Naive thymus-derived CD4-positive, alpha-beta T cell (primary cell): ENCODE measurements around the gene SAFB2. TPM values are rescaled to one million over a fixed set of nuclear protein-coding genes. Genes with fewer than 3 reads are reported as not detected.

Experiments
- ATAC-seq: fragments of 150-1000 bp; cut with Tn5 transposase; 2 replicates; pipeline ENCODE4 v1.10.0; 2021; ENCODE audit warnings: mild to moderate bottlenecking, moderate library complexity
- CTCF ChIA-PET: fragments of 350-600 bp; sonication (Branson Sonifier 250); formaldehyde crosslinking; loops from one replicate; lab custom pipeline; 2021; ENCODE audit warnings: antibody characterized with exemption; lab: Charles Lee
- POLR2A ChIA-PET: fragments of 350-600 bp; sonication (Branson Sonifier 250); formaldehyde crosslinking; loops from one replicate; lab custom pipeline; 2021; ENCODE audit warnings: antibody characterized with exemption, inconsistent platforms; lab: Charles Lee
- DNase-seq, 9 donors: peaks; one replicate each; pipeline versions ENCODE4 v3.0.0 to v3.0.0-alpha.2; 2020 to 2022; ENCODE audit warnings: mixed read lengths in 1 of 9
- H3K27ac ChIP-seq: one replicate; pipeline ENCODE4 v1.7.0; 2013; ENCODE audit warnings: mild to moderate bottlenecking, low read depth, low read length, moderate library complexity
- H3K27me3 ChIP-seq, 2 donors: one replicate each; pipeline ENCODE4 v1.7.0; 2013; ENCODE audit warnings: low read length in 2 of 2, mild to moderate bottlenecking in 2 of 2, moderate library complexity in 2 of 2; ENCODE audit not compliant: control insufficient read depth in 2 of 2, insufficient read depth in 2 of 2
- H3K36me3 ChIP-seq, 3 experiments: 1 replicate in 2 of 3; 2 replicates in 1 of 3; pipeline ENCODE4 v1.7.0; 2013; ENCODE audit warnings: low read length in 3 of 3, mild to moderate bottlenecking in 3 of 3, moderate library complexity in 1 of 3; ENCODE audit not compliant: insufficient read depth in 3 of 3, control insufficient read depth in 2 of 3
- H3K4me1 ChIP-seq, 2 donors: one replicate each; pipeline ENCODE4 v1.7.0; 2013; ENCODE audit warnings: low read length in 2 of 2, mild to moderate bottlenecking in 2 of 2, moderate library complexity in 1 of 2; ENCODE audit not compliant: control insufficient read depth in 2 of 2, insufficient read depth in 2 of 2
- H3K4me3 ChIP-seq: 2 replicates; pipeline ENCODE4 v1.7.0; 2013; ENCODE audit warnings: mild to moderate bottlenecking, low read length
- H3K9me3 ChIP-seq, 3 experiments: 1 replicate in 2 of 3; 2 replicates in 1 of 3; pipeline ENCODE4 v1.7.0; 2013; ENCODE audit warnings: low read length in 3 of 3; ENCODE audit not compliant: control insufficient read depth in 2 of 3
- H3K27ac Mint-ChIP-seq, 9 donors: one replicate each; pipeline ENCODE4 v1.8.0; 2020 to 2022; ENCODE audit warnings: mixed read lengths in 9 of 9, mild to moderate bottlenecking in 8 of 9, moderate library complexity in 5 of 9, inconsistent platforms in 2 of 9
- H3K27me3 Mint-ChIP-seq, 5 donors: one replicate each; pipeline ENCODE4 v1.8.0; 2021 to 2022; ENCODE audit warnings: mixed read lengths in 5 of 5, mild to moderate bottlenecking in 1 of 5
- H3K36me3 Mint-ChIP-seq, 5 donors: one replicate each; pipeline ENCODE4 v1.8.0; 2020 to 2022; ENCODE audit warnings: mixed read lengths in 5 of 5, mild to moderate bottlenecking in 3 of 5, inconsistent platforms in 1 of 5
- H3K4me1 Mint-ChIP-seq, 7 donors: one replicate each; pipeline ENCODE4 v1.8.0; 2020 to 2022; ENCODE audit warnings: mixed read lengths in 7 of 7, mild to moderate bottlenecking in 3 of 7, inconsistent platforms in 1 of 7
- H3K4me3 Mint-ChIP-seq, 10 donors: one replicate each; pipeline ENCODE4 v1.8.0; 2020 to 2022; ENCODE audit warnings: mild to moderate bottlenecking in 10 of 10, mixed read lengths in 10 of 10, moderate library complexity in 6 of 10, inconsistent platforms in 2 of 10
- H3K9me3 Mint-ChIP-seq, 11 donors: one replicate each; pipeline ENCODE4 v1.8.0; 2020 to 2022; ENCODE audit warnings: mixed read lengths in 11 of 11, mild to moderate bottlenecking in 4 of 11, inconsistent platforms in 1 of 11, moderate library complexity in 1 of 11
- intact Hi-C, 2 donors: fragments of 100-400 bp; cut with micrococcal nuclease; formaldehyde crosslinking; loops; one replicate each; pipeline ENCODE4 v1.15.1; 2023
- polyA plus RNA-seq, 2 donors: library from polyadenylated mRNA; unstranded; fragments of 300-500 nt; fragmentation: Illumina TruSeq; gene quantifications; one replicate each; pipeline ENCODE4 v1.2.3, GENCODE V29; 2021
- total RNA-seq, 6 experiments: library from RNA in 5 of 6; stranded (reverse) in 5 of 6; gene quantifications; 1 replicate in 5 of 6; 2 replicates in 1 of 6; pipeline ENCODE4 v1.2.3 and lab custom pipeline; 2021 to 2026

The SAFB2 gene
- 100 to 1,000 TPM; 112 to 250 (median 243) TPM for total RNA-seq
- polyA plus RNA-seq: 10 to 100 TPM; 28.5 to 49.2 TPM
- total RNA-seq (lab: John Stamatoyannopoulos, UW): 269 reads per million, percentile 95 among the genes with 10 or more reads in this experiment

- Histone ChIP-seq H3K4me1 (peaks cover 54 to 66% of the 10 kb centered on the region in 2 donors), H3K27ac (peak within 1 kb of the TSS; percentile 97), H3K9me3 (no peaks in the 10 kb centered on the region), H3K4me3 (peak within 1 kb of the TSS; percentile 91), H3K36me3 (peaks cover 9 to 71% (median 23%) of the 10 kb centered on the region in 3 experiments), H3K27me3 (no peaks in the 10 kb centered on the region)
- Mint-ChIP-seq H3K4me1 (peaks cover 52 to 79% (median 70%) of the 10 kb centered on the region in 7 donors), H3K36me3 (peaks cover 14 to 44% (median 30%) of the 10 kb centered on the region in 5 donors), H3K27me3 (peaks cover 0 to 5% (median 0%) of the 10 kb centered on the region in 5 donors), H3K4me3 (peak within 1 kb of the TSS; percentile 97 to 100 (median 100)), H3K27ac (peak within 1 kb of the TSS; percentile 99 to 100 (median 100)), H3K9me3 (peaks cover 0 to 6% (median 0%) of the 10 kb centered on the region in 11 donors)
- peak; percentile 96 to 100 (median 100) for DNase-seq
- POLR2A ChIA-PET: interaction anchor here (0.7 to 3.0 kb wide), 19 partner anchors 9 to 1935 kb away, joined by 3 to 18 read pairs (median 7); partner anchors contain the start of genes CATSPERD, LONP1, NDUFA11 and RPL36
- CTCF ChIA-PET: interaction anchor here (1.1 to 2.3 kb wide), 3 partner anchors 64 to 181 kb away, joined by 3 to 8 read pairs (median 7); partner anchors contain the start of gene RPL36
- ATAC-seq: peak; percentile 91
- intact Hi-C loops: loop anchor here (1.0 to 5.0 kb wide), 13 partner anchors 58 to 1151 kb away; partner anchors contain the start of genes CATSPERD (in 2 of the 2), DUS3L (in 2 of the 2), LONP1 (in 2 of the 2) and MICOS13 (in 2 of the 2)
Observed at GRCh38 chr19:5622465-5623396, at the start of gene SAFB2, which contains the start of gene SAFB. Gene SAFB2 (minus strand): TSS chr19:5622776. CDS start chr19:5622715, 61 bp downstream. Gene SAFB (plus strand): TSS chr19:5623083. CDS start chr19:5623206, 123 bp downstream.

- Mint-ChIP-seq H3K27ac (peak overlapping the region in 1 of 9 donors; percentile 62), H3K9me3 (peaks cover 0 to 4% (median 0%) of the 10 kb centered on the region in 11 donors), H3K27me3 (no peaks in the 10 kb centered on the region), H3K36me3 (peaks cover 0 to 21% (median 0%) of the 10 kb centered on the region in 5 donors), H3K4me1 (peaks cover 0 to 6% (median 0%) of the 10 kb centered on the region in 7 donors), H3K4me3 (no peak overlapping the region)
- ChIA-PET CTCF (no interaction called here), POLR2A (no interaction called here)
- ATAC-seq (no peak), DNase-seq (no peak)
- Histone ChIP-seq H3K27ac (no peak overlapping the region), H3K9me3 (no peaks in the 10 kb centered on the region), H3K4me1 (no peaks in the 10 kb centered on the region), H3K36me3 (peaks cover 0 to 32% (median 13%) of the 10 kb centered on the region in 3 experiments), H3K4me3 (no peak overlapping the region), H3K27me3 (no peaks in the 10 kb centered on the region)
- intact Hi-C loops: no loop called here
Observed at GRCh38 chr19:5671600-5671999, 49.0 kb upstream of the SAFB2 start.

GRCh38 chr19:5669212-5669611 is 46.6 kb upstream of the SAFB2 start:
- intact Hi-C loops: no loop called here
- H3K27ac ChIP-seq: no peak overlapping the region
- H3K4me3 ChIP-seq: no peak overlapping the region
- H3K27ac Mint-ChIP-seq: no peak overlapping the region
- H3K9me3 Mint-ChIP-seq: peaks cover 0 to 4% (median 0%) of the 10 kb centered on the region in 11 donors
- no peaks in the 10 kb centered on the region for H3K9me3 ChIP-seq
- H3K4me1 ChIP-seq: no peaks in the 10 kb centered on the region
- no peaks in the 10 kb centered on the region for H3K27me3 Mint-ChIP-seq
- H3K4me1 Mint-ChIP-seq: peaks cover 0 to 5% (median 0%) of the 10 kb centered on the region in 7 donors
- H3K36me3 Mint-ChIP-seq: peaks cover 0 to 34% (median 4%) of the 10 kb centered on the region in 5 donors
- ATAC-seq (no peak), DNase-seq (no peak)
- H3K36me3 ChIP-seq: peaks cover 14 to 56% (median 23%) of the 10 kb centered on the region in 3 experiments
- H3K27me3 ChIP-seq: no peaks in the 10 kb centered on the region
- ChIA-PET POLR2A (no interaction called here), CTCF (no interaction called here)
- no peak overlapping the region for H3K4me3 Mint-ChIP-seq

DNA sequence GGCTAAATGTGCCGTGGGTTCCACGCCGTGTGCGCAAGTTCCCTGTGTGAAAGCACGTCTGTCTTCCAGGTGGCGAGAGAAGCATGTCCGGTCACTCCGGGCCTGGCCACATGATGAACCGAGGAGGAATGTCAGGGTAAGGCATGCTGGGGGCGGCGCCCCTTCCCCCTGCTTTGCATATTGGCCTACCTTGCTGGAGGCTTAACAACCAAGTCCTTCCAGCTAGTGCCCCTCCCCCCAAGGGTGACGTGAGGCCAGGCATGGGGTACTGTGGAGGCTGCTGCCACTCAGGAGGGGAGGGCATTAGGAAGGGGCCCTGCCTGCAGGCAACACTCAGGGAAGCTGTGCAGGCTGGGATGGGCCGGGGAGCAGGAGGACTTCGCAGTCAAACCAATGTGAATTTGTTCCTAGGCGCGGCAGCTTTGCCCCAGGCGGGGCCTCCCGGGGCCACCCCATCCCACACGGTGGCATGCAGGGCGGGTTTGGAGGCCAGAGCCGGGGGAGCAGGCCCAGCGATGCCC is 45.2 kb upstream of the SAFB2 start:
- Mint-ChIP-seq H3K9me3 (no peaks in the 10 kb centered on the region), H3K4me1 (peaks cover 0 to 5% (median 0%) of the 10 kb centered on the region in 7 donors), H3K4me3 (no peak overlapping the region), H3K27me3 (no peaks in the 10 kb centered on the region), H3K27ac (peak overlapping the region in 1 of 9 donors; percentile 62), H3K36me3 (peaks cover 0 to 31% (median 4%) of the 10 kb centered on the region in 5 donors)
- ChIA-PET CTCF (no interaction called here), POLR2A (no interaction called here)
- Histone ChIP-seq H3K4me1 (no peaks in the 10 kb centered on the region), H3K27ac (no peak overlapping the region), H3K4me3 (no peak overlapping the region), H3K36me3 (peaks cover 20 to 70% (median 35%) of the 10 kb centered on the region in 3 experiments), H3K27me3 (no peaks in the 10 kb centered on the region), H3K9me3 (no peaks in the 10 kb centered on the region)
- intact Hi-C loops: no loop called here
- ATAC-seq (no peak), DNase-seq (no peak)

GRCh38 chr19:5666921-5667610 is 44.5 kb upstream of the SAFB2 start:
- ATAC-seq: no peak
- no peak overlapping the region for H3K27ac ChIP-seq
- no peak for DNase-seq
- peaks cover 0 to 5% (median 0%) of the 10 kb centered on the region in 7 donors for H3K4me1 Mint-ChIP-seq
- H3K9me3 Mint-ChIP-seq: no peaks in the 10 kb centered on the region
- peaks cover 20 to 78% (median 35%) of the 10 kb centered on the region in 3 experiments for H3K36me3 ChIP-seq
- H3K4me3 Mint-ChIP-seq: peak overlapping the region in 1 of 10 donors; percentile 34
- H3K27me3 Mint-ChIP-seq: no peaks in the 10 kb centered on the region
- intact Hi-C loops: no loop called here
- H3K4me3 ChIP-seq: no peak overlapping the region
- H3K4me1 ChIP-seq: no peaks in the 10 kb centered on the region
- no peaks in the 10 kb centered on the region for H3K27me3 ChIP-seq
- CTCF ChIA-PET: no interaction called here
- H3K9me3 ChIP-seq: no peaks in the 10 kb centered on the region
- POLR2A ChIA-PET: no interaction called here
- peaks cover 0 to 31% (median 4%) of the 10 kb centered on the region in 5 donors for H3K36me3 Mint-ChIP-seq
- H3K27ac Mint-ChIP-seq: peak overlapping the region in 1 of 9 donors; percentile 53
